Neural progenitor cell (in vitro differentiated cells): ENCODE data around the gene RNF25.

ENCODE experiments used
- EZH2 ChIP-seq: fragments of 200-600 bp; sonication (generic); IDR thresholded peaks from 2 replicates; pipeline ENCODE4 v1.6.1; 2017; ENCODE audit warnings: antibody characterized with exemption, mild to moderate bottlenecking, moderate library complexity
- EZH2phosphoT487 ChIP-seq: fragments of 200-600 bp; sonication (generic); IDR thresholded peaks from 2 replicates; pipeline ENCODE4 v1.6.1; 2017; ENCODE audit warnings: antibody characterized with exemption
- TF ChIP-seq, protein P1 (sequence below): fragments of 200-600 bp; sonication (generic); IDR thresholded peaks from 2 replicates; pipeline ENCODE4 v1.5.1; 2017; ENCODE audit warnings: antibody characterized with exemption, mild to moderate bottlenecking

DNA sequence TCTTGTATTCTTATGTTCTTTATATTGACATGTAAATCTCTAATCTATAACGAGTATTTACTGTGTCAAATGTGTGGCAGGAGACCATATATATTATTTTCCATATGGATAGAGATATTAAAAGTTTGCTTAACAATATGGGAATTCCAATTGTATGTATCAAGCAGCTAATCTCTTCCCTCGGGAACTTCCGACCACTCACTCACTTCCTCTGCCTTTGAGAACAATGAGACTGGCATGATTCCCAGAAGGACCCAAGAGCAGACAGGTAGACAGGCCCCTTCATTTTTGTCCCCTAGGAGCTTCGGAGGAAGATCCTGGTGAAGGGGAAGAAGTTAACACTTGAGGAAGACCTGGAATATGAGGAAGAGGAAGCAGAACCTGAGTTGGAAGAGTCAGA is 40.0 kb downstream of the RNF25 start:
- TF ChIP-seq, protein P1, sequence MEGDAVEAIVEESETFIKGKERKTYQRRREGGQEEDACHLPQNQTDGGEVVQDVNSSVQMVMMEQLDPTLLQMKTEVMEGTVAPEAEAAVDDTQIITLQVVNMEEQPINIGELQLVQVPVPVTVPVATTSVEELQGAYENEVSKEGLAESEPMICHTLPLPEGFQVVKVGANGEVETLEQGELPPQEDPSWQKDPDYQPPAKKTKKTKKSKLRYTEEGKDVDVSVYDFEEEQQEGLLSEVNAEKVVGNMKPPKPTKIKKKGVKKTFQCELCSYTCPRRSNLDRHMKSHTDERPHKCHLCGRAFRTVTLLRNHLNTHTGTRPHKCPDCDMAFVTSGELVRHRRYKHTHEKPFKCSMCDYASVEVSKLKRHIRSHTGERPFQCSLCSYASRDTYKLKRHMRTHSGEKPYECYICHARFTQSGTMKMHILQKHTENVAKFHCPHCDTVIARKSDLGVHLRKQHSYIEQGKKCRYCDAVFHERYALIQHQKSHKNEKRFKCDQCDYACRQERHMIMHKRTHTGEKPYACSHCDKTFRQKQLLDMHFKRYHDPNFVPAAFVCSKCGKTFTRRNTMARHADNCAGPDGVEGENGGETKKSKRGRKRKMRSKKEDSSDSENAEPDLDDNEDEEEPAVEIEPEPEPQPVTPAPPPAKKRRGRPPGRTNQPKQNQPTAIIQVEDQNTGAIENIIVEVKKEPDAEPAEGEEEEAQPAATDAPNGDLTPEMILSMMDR: no peak
- TF ChIP-seq EZH2 (no peak), EZH2phosphoT487 (no peak)
